GM19328 (cell line): ENCODE measurements around the gene UBALD2.
"Not testable (repeated sequence)": the region's sequence is repeated elsewhere in the genome, so short reads cannot be mapped to it uniquely, and the experiment has no call there.

ENCODE experiments used
- ATAC-seq: cut with Tn5 transposase; IDR thresholded peaks from one replicate; pipeline ENCODE4 v1.9.1; 2021; ENCODE audit warnings: mild to moderate bottlenecking, moderate library complexity; ENCODE audit not compliant: unreplicated experiment

The UBALD2 gene

GRCh38 chr17:76276461-76277299, 11.5 kb downstream of the UBALD2 start:
- ATAC-seq = no peak

GRCh38 chr17:76277300-76278267, 12.4 kb downstream of the UBALD2 start:
- ATAC-seq = no peak

GRCh38 chr17:76278268-76278908, 13.2 kb downstream of the UBALD2 start:
- ATAC-seq = no peak

- ATAC-seq = no peak
Measured at GRCh38 chr17:76278952-76279741, 14.0 kb downstream of the UBALD2 start.

- no peak for ATAC-seq
Measured at GRCh38 chr17:76279742-76280287, 14.7 kb downstream of the UBALD2 start.

GRCh38 chr17:76280650-76281049, 15.5 kb downstream of the UBALD2 start:
- no peak for ATAC-seq

- no peak for ATAC-seq
Measured at GRCh38 chr17:76281573-76282371, 16.6 kb downstream of the UBALD2 start.

- ATAC-seq = no peak
Measured at GRCh38 chr17:76292567-76292966, 27.4 kb downstream of the UBALD2 start.

- no peak for ATAC-seq
Measured at GRCh38 chr17:76293106-76293505, 28.0 kb downstream of the UBALD2 start.

GRCh38 chr17:76296186-76296585, 31.0 kb downstream of the UBALD2 start:
- ATAC-seq = no peak

- ATAC-seq = no peak
Measured at GRCh38 chr17:76296889-76297288, 31.7 kb downstream of the UBALD2 start.

GRCh38 chr17:76297436-76297835, 32.3 kb downstream of the UBALD2 start:
- ATAC-seq = no peak

- ATAC-seq = no peak
Measured at GRCh38 chr17:76304226-76305134, 39.3 kb downstream of the UBALD2 start.

- ATAC-seq = not testable (repeated sequence)
Measured at GRCh38 chr17:76305135-76305454, 39.9 kb downstream of the UBALD2 start.

- no peak for ATAC-seq
Measured at GRCh38 chr17:76307299-76307965, 42.3 kb downstream of the UBALD2 start.

- ATAC-seq = no peak
Measured at GRCh38 chr17:76307966-76308338, 42.8 kb downstream of the UBALD2 start, which contains the start of gene QRICH2. TSS of gene QRICH2 (minus strand) at chr17:76308276. CDS start at chr17:76307998, 278 bp downstream.

- ATAC-seq = no peak
Measured at GRCh38 chr17:76309461-76309860, 44.3 kb downstream of the UBALD2 start.

GRCh38 chr17:76312735-76313134, 47.6 kb downstream of the UBALD2 start:
- no peak for ATAC-seq
